Measurements from ENCODE around the gene BACE1.
"Not testable (repeated sequence)": the region's sequence is repeated elsewhere in the genome, so short reads cannot be mapped to it uniquely, and the experiment has no call there.

The BACE1 gene

DNA sequence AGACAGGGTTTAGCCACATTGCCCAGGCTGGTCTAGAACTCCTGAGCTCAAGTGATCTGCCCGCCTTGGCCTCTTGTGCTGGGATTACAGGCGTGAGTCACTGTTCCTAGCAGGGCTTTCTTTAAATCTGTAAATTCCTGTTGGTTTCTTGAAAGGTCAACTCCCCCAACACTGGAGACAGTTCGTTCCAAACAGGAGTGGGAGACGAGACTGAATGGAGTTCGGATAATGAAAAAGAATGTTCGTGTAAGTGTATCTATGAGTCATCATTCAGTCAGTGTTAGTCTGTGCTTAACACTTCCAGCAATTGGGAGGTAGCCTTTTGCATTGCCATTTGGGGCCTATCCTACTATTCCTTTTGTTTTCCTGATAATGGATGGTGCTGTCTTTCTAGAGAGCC lies 34.9 kb downstream of the BACE1 start:
- Histone ChIP-seq H3K9me3 (ENCODE audit: severe bottlenecking) (no peaks in the 10 kb centered on the region), H3K27me3 (ENCODE audit: insufficient read depth, low read depth, severe bottlenecking) (no peaks in the 10 kb centered on the region), H3K36me3 (peaks cover 55% of the 10 kb centered on the region), H3K4me3 (ENCODE audit: low read depth, low read length) (no peak overlapping the region), H3K27ac (no peak overlapping the region)
- no peak for DNase-seq
- TF ChIP-seq, protein P1, sequence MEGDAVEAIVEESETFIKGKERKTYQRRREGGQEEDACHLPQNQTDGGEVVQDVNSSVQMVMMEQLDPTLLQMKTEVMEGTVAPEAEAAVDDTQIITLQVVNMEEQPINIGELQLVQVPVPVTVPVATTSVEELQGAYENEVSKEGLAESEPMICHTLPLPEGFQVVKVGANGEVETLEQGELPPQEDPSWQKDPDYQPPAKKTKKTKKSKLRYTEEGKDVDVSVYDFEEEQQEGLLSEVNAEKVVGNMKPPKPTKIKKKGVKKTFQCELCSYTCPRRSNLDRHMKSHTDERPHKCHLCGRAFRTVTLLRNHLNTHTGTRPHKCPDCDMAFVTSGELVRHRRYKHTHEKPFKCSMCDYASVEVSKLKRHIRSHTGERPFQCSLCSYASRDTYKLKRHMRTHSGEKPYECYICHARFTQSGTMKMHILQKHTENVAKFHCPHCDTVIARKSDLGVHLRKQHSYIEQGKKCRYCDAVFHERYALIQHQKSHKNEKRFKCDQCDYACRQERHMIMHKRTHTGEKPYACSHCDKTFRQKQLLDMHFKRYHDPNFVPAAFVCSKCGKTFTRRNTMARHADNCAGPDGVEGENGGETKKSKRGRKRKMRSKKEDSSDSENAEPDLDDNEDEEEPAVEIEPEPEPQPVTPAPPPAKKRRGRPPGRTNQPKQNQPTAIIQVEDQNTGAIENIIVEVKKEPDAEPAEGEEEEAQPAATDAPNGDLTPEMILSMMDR (IDR thresholded peaks at IDR 0.05; ENCODE audit: low read depth, low read length): no peak

DNA sequence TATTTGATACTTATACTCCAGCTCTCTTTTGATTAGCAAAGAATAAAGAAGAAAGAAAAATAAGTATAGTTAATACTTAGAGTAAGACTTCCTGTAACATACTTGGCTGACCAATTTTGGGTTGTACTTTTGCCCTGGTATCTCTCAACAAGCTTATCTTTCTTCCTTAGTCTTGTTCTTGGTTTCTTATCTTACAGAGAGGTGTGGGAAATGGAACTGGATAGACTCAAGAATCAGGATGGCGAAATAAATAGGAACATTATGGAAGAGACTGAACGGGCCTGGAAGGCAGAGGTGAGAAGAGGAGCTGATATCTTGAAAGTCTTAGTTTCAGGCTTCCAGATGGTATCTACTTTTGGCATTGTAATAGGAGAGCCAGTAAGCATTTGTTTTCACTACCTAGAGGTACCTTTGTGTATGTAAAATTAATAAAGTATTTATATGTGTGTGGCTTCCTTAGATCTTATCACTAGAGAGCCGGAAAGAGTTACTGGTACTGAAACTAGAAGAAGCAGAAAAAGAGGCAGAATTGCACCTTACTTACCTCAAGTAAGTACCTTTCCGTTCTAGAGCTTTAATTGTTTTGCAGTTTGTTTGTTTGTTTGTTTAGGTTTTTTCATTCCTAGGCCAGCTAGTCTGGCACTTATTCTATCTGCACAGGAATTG lies 36.2 kb downstream of the BACE1 start:
- Histone ChIP-seq H3K4me3 (ENCODE audit: low read depth, low read length) (no peak overlapping the region), H3K36me3 (peaks cover 42% of the 10 kb centered on the region), H3K27me3 (ENCODE audit: insufficient read depth, low read depth, severe bottlenecking) (no peaks in the 10 kb centered on the region), H3K27ac (no peak overlapping the region), H3K9me3 (ENCODE audit: severe bottlenecking) (no peaks in the 10 kb centered on the region)
- no peak for DNase-seq
- TF ChIP-seq, protein P1 (IDR thresholded peaks at IDR 0.05; ENCODE audit: low read depth, low read length): no peak

DNA sequence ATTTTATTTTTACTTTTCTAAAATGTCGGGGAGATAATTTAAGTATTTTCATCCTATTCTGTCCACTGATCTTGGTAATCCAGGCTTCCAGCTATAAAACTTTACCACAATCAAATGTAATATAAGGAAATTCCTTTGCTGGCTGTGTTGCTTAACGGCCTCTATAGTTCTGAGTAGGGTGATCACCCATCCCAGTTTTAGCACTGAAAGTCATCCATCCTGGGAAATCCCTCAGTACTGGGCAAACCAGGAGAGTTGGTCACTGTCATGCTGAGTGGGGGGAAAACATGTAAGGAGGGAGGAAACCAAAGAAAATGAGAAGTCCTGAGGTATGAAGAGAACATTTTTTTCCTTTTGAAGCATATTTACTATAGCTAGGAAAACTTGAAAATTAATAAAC lies 37.7 kb downstream of the BACE1 start:
- no peak for DNase-seq
- TF ChIP-seq, protein P1 (IDR thresholded peaks at IDR 0.05; ENCODE audit: low read depth, low read length): no peak
- H3K36me3 ChIP-seq: peaks cover 34% of the 10 kb centered on the region
- H3K27me3 ChIP-seq (ENCODE audit: insufficient read depth, low read depth, severe bottlenecking): no peaks in the 10 kb centered on the region
- no peaks in the 10 kb centered on the region for H3K9me3 ChIP-seq (ENCODE audit: severe bottlenecking)
- no peak overlapping the region for H3K4me3 ChIP-seq (ENCODE audit: low read depth, low read length)
- no peak overlapping the region for H3K27ac ChIP-seq

DNA sequence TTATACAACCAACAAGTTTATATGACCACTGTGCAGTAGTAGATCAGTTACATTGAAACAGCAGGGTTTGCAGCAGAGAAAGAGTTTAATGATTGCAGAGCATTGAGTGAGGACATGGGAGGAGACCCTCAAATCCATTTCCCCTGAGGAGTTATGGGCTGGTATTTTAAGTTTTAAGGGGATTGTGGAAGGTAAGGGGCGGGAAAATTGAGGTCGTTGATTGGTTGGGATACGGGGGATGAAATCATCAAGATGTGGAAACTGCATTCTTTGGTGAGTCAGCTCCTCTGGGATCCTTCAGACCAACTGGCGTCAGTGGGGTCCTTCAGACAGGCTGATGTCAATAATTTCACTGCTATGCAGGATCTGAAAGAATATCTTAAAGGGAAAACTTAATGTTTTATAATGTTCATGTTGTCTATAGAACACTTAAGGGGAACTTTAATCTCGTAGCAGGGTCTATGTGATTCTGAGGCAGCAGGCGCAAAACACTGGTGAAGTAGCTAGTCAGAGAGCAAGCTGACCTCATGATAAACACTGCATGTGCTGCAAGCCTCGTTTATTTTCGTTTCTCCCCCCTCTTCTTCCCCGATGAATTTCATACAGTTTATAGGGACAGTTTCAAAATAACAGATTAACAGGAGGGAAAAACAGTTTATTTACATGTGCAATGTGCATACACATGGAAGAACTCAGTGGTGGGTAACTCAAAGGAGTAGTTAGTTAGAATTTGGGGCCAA lies 42.3 kb downstream of the BACE1 start:
- TF ChIP-seq, protein P1 (IDR thresholded peaks at IDR 0.05; ENCODE audit: low read depth, low read length): no peak
- no peak for DNase-seq
- H3K36me3 ChIP-seq: no peaks in the 10 kb centered on the region; the same call in 1 of the 2 replicates
- no peak overlapping the region for H3K4me3 ChIP-seq (ENCODE audit: low read depth, low read length)
- no peaks in the 10 kb centered on the region for H3K27me3 ChIP-seq (ENCODE audit: insufficient read depth, low read depth, severe bottlenecking)
- no peaks in the 10 kb centered on the region for H3K9me3 ChIP-seq (ENCODE audit: severe bottlenecking)
- no peak overlapping the region for H3K27ac ChIP-seq

DNA sequence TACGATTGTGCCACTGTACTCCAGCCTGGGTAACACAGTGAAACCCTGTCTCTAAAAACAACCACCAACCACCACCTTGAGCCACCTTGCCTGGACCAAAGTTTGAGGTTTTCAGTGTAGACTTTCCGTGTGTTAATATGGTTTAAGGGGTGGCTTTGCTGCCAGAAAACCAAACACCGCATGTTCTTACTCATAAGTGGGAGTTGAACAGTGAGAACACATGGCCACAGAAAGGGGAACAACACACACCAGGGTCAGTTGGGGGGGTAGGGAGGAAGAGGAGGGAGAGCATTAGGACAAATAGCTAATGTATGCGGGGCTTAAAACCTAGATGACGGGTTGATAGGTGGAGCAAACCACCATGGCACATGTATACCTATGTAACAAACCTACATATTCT lies 43.9 kb downstream of the BACE1 start:
- not testable (repeated sequence) for H3K27ac ChIP-seq; H3K9me3 ChIP-seq (ENCODE audit: severe bottlenecking)

DNA sequence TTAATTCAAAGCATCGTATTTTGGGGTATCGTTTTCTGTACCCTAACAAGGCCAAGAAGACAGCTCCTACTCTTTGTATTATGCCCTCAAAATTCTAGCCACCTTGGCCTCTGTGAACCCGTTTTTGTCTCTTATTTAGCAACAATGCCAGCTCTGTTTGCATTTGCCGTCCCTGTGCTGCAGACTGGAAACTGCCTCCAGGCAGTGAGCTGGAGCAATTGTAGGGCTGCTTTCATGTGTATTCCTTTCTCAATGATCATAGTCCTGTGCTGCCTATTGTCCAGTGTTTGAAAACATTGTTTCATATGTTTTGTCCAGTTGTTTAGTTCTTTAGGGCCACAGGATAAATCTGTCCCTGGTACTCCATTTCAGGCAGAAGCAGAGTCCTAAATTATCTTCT lies 44.8 kb downstream of the BACE1 start:
- DNase-seq: no peak
- no peaks in the 10 kb centered on the region for H3K9me3 ChIP-seq (ENCODE audit: severe bottlenecking)
- H3K4me3 ChIP-seq (ENCODE audit: low read depth, low read length): no peak overlapping the region
- no peaks in the 10 kb centered on the region for H3K27me3 ChIP-seq (ENCODE audit: insufficient read depth, low read depth, severe bottlenecking)
- no peaks in the 10 kb centered on the region; the same call in 1 of the 2 replicates for H3K36me3 ChIP-seq
- H3K27ac ChIP-seq: no peak overlapping the region
- TF ChIP-seq, protein P1 (IDR thresholded peaks at IDR 0.05; ENCODE audit: low read depth, low read length): no peak

More for the DNA sequence above, 43.9 kb downstream of the BACE1 start:
- not testable (repeated sequence) for H3K4me3 ChIP-seq (ENCODE audit: low read depth, low read length); DNase-seq; H3K36me3 ChIP-seq; H3K27me3 ChIP-seq (ENCODE audit: insufficient read depth, low read depth, severe bottlenecking)

All from WERI-Rb-1 (cell line).